OCI-LY7 (cell line): ENCODE measurements around the gene CRIP1.

Source experiments
- CTCF ChIP-seq: fragments of 200-600 bp; sonication (generic); conservative IDR thresholded peaks from 2 replicates; pipeline ENCODE4 v1.5.1; 2014; ENCODE audit warnings: mild to moderate bottlenecking, antibody characterized with exemption, low read length, moderate library complexity, mixed read lengths
- EZH2phosphoT487 ChIP-seq: fragments of 200-600 bp; sonication (generic); IDR thresholded peaks from 2 replicates; pipeline ENCODE4 v1.6.1; 2018; ENCODE audit warnings: low read depth, borderline replicate concordance, mild to moderate bottlenecking, mixed run types, antibody characterized with exemption, low read length, moderate library complexity, mixed read lengths

GRCh38 chr14:105479431-105480158 is 7.1 kb upstream of the CRIP1 start:
- TF ChIP-seq CTCF: no peak
- TF ChIP-seq EZH2phosphoT487: no peak
